NCI-H2107 treated with DMSO at 0.1 percent for 48 hours (cell line): ENCODE measurements around the gene TMEM125.

ENCODE experiments used
- DNase-seq: peaks from one replicate; lab custom pipeline; 2025; ENCODE audit not compliant: unreplicated experiment; lab: John Stamatoyannopoulos, UW

TMEM125 gene

DNA sequence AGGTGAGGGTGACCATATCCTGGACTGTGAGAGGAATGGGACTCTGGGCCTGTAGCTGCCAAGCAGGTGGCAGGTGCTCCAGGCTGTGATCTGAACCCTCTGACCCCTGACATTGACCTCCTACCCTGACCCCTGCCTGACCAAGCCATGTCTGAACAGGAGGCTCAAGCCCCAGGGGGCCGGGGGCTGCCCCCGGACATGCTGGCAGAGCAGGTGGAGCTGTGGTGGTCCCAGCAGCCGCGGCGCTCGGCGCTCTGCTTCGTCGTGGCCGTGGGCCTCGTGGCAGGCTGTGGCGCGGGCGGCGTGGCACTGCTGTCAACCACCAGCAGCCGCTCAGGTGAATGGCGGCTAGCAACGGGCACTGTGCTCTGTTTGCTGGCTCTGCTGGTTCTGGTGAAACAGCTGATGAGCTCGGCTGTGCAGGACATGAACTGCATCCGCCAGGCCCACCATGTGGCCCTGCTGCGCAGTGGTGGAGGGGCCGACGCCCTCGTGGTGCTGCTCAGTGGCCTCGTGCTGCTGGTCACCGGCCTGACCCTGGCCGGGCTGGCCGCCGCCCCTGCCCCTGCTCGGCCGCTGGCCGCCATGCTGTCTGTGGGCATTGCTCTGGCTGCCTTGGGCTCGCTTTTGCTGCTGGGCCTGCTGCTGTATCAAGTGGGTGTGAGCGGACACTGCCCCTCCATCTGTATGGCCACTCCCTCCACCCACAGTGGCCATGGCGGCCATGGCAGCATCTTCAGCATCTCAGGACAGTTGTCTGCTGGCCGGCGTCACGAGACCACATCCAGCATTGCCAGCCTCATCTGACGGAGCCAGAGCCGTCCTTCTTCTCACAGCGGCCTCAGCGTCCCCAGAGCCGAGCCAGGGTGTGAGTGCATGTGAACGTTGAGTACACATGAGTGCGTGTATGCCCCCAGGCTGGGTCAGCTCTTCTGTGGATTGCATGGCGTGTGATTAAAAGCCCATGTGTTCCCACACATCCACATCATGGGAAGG lies 3.1 kb downstream of the TMEM125 start:
- no peak for DNase-seq

DNA sequence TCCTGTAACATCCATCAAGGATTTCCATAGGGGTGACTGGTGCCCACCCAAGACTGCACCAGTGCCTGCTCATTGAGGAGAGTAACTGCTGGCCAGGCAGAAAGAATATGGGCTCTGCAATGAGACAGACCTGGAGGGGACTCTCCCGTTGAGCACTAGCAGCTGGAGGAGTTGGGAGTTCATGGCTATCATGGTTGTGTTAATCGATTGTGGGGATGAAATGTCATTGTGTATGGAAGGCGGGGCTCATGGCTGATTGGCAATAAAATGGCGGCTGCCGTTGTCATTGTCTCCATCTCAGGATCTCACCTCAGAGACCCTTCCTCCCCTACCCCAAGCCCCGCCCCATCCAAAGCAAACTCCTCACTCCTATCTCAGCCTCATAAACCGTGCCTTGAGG lies 3.9 kb downstream of the TMEM125 start:
- no peak for DNase-seq

DNA sequence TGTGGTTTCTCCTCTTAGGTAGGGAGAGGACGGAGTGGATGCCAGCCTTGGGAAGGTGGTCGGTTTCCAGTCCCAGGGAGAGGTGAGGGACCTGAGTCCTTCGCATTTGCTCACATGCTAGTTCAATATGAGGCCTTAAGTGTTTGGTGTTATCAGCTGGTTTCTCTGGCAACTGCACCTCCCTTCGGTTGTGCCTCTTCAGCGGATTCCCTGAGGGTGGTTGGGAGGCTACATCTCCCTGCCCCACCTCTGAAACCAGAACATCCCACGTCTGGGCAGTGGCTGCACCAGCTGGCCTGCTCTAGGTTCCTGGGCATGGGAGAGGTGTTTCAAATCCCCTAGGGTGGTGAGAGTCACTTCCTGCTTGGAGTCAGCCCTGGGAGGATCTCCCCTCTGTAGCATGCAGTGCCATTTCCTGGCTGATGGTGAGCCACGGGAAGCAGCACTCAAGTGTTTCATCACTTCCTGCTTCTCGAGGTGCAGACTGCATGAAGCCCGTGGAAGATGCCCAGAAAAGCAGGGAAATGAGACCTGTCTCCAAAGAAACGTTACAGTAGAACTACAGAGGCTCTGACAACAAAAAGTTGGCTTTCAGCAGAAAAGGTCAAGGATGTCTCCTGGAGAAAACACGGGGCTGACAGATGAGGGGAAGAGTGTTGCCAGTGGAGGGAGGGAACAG lies 4.5 kb downstream of the TMEM125 start:
- DNase-seq = no peak

- no peak for DNase-seq
These were observed 5.0 kb downstream of the TMEM125 start for GRCh38 chr1:43274804-43275180.

DNA sequence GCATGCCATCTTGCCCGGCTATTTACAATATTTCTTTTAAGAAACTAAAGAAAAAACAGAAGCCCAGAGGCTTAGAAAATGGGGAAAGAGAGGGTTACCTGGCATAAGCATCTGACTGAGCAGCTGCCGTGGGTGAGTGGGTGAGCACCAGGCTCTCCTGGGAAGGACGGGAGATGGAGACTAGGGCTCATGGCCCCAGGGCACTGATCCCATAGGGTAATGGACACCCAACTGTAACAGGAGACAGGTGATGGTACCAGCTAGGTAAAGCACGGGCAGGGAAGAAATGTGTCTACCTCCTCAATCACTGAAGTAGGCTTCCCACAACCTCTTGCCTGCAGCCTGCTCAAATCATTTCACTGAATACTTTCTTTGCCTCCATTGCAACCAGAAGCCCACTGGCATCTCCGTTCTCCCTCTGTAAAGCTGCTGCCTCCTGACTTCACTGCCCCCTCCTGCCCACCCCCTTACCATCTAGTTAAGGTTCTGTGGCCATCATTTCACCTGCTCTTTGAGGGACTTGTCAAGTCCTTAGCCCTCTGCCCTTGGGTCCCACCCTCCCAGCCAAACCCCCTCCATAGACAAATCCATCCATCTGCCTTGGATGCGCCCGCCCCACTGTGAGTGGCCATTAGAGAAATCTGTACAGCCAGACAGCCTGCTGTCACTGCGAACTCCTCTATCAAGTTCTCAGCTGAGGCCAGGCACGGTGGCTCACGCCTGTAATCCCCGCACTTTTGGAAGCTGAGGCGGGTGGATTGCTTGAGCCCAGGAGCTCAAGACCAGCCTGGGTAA lies 6.2 kb downstream of the TMEM125 start:
- no peak for DNase-seq

GRCh38 chr1:43276673-43277072 lies 6.9 kb downstream of the TMEM125 start:
- no peak for DNase-seq

GRCh38 chr1:43277116-43277876 lies 7.5 kb downstream of the TMEM125 start:
- no peak for DNase-seq

GRCh38 chr1:43279161-43279560 lies 9.4 kb downstream of the TMEM125 start:
- no peak for DNase-seq

GRCh38 chr1:43279666-43280065 lies 9.9 kb downstream of the TMEM125 start:
- DNase-seq = no peak

GRCh38 chr1:43280692-43281091 lies 10.9 kb downstream of the TMEM125 start:
- DNase-seq = no peak

DNA sequence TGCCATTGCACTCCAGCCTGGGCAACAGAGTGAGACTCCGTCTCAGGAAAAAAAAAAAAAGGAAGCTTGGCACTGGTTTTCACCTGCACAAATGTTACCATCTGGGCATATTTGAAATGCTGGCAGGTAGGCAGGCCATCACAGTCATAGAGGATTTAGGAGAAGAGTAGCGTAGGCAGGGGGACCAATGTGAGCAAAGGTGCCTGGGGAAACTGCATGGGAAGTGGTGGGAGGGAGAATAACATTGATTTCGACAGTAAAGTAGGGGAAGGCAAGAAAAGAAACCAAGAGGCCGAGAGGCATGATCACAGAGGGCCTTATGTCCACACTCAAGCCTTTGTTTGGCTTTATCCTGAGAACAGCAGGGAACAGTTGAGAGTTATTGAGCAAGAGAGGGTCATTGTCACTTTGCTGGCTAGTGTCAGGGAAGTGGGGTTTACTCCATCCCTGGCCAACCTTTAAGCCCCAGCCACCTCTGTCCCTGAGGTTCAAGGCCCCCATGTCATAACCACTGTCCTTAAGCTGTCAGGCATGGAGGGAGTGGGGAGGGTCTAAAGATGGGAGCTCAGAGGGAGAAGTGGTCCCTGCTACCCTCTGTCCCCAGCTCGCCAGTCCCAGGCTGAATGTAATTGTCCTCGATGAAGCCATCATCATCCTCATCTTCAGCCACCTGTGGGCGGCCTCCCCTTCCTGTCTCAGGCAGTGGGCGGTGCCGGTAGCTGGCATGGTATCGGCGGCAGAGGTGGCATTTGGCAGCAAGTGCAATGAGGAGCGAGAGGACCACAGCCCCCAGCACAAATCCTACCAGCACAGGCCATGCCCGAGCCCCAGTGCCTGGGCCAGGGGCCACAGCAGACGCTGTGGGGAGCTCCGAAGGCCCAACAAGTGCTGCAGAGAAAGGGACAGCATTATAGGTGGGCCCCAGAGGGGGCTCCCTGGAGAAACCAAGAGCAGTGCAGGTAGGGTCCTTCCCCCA lies 12.7 kb downstream of the TMEM125 start:
- DNase-seq = no peak

GRCh38 chr1:43284065-43284464 lies 14.3 kb downstream of the TMEM125 start:
- DNase-seq = no peak

- DNase-seq = no peak
These were observed 14.8 kb downstream of the TMEM125 start for GRCh38 chr1:43284546-43285110.

- DNase-seq = peak; percentile 64
These were observed 15.6 kb downstream of the TMEM125 start, which contains the start of gene C1orf210 for GRCh38 chr1:43285269-43285990. TSS of gene C1orf210 (minus strand) at chr1:43285581. CDS start at chr1:43283270, 2,311 bp downstream.

- DNase-seq = no peak
These were observed 16.3 kb downstream of the TMEM125 start for GRCh38 chr1:43286115-43286514.

- DNase-seq = no peak
These were observed 16.8 kb downstream of the TMEM125 start for GRCh38 chr1:43286533-43286932.

- DNase-seq = no peak
These were observed 18.4 kb downstream of the TMEM125 start for GRCh38 chr1:43288058-43288784.
